Colonic mucosa (tissue), 4 donors: Measurements from ENCODE around the gene COL2A1. TPM values are rescaled to one million over a fixed set of nuclear protein-coding genes. Genes with fewer than 3 reads are reported as not detected.

Experiments
- DNase-seq: peaks from one replicate; pipeline ENCODE4 v3.0.0-alpha.2; 2020
- H3K27ac ChIP-seq: fragments of 200-600 bp; one replicate; pipeline ENCODE4 v1.8.0; 2021
- H3K27me3 ChIP-seq: fragments of 200-600 bp; one replicate; pipeline ENCODE4 v1.8.0; 2021
- H3K36me3 ChIP-seq: fragments of 200-600 bp; one replicate; pipeline ENCODE4 v1.8.0; 2021
- H3K4me1 ChIP-seq: fragments of 200-600 bp; one replicate; pipeline ENCODE4 v1.8.0; 2021; ENCODE audit warnings: mild to moderate bottlenecking
- H3K4me3 ChIP-seq: fragments of 200-600 bp; one replicate; pipeline ENCODE4 v1.8.0; 2021
- H3K9ac ChIP-seq, 2 donors: one replicate each; pipeline ENCODE4 v1.7.0; 2013; ENCODE audit warnings: control low read depth in 2 of 2, low read depth in 2 of 2, low read length in 2 of 2
- H3K9me3 ChIP-seq: fragments of 200-600 bp; one replicate; pipeline ENCODE4 v1.8.0; 2021
- intact Hi-C: fragments of 100-400 bp; cut with DNase I; formaldehyde crosslinking; loops from one replicate; pipeline ENCODE4 v1.14.1; 2022
- total RNA-seq, 2 donors: library from RNA; stranded (reverse); fragmentation: NEBNext Ultra II Directional in 1 of 2; extraction: Animal tissue kit (Norgen Biotek cat#: 25700) in 1 of 2; gene quantifications; one replicate each; pipeline ENCODE4 v1.2.1, GENCODE V29; 2021
- TF ChIP-seq, protein P1 (sequence below): fragments of 200-600 bp; IDR thresholded peaks from one replicate; pipeline ENCODE4 v1.8.0; 2022; ENCODE audit warnings: antibody characterized with exemption, mild to moderate bottlenecking
- donor health status: healthy.
- donor health status: DM: no; HTN: no; CAD: no.
- donor health status: DM: no; HTN: no; CAD: no.

COL2A1 gene
- total RNA-seq, 2 donors from 2014 or later, result 1.1 to 1.3 TPM

DNA sequence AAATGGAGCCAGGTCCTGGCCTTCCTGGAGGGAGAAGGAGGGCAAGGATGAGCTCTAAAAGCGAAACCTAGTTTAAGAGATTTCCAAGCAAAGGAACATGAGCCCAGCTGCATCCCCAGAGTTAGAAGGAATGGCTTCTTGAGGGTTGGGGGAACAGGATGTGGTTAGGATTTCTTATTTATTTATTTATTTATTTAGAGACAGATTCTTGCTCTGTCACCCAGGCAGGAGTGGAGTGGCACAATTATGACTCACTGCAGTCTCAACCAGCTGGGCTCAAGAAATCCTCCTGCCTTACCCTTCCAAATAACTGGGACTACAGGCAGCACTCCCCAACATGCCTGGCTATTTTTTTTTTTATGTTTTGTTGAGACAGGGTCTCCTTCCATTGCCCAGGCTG is 66.2 kb downstream of the COL2A1 start:
- intact Hi-C loops, result no loop called here
- Histone ChIP-seq H3K4me1 (peaks cover 3% of the 10 kb centered on the region), H3K36me3 (no peaks in the 10 kb centered on the region), H3K27me3 (no peaks in the 10 kb centered on the region), H3K27ac (no peak overlapping the region), H3K9ac (no peak overlapping the region), H3K4me3 (no peak overlapping the region), H3K9me3 (no peaks in the 10 kb centered on the region)
- DNase-seq, result no peak
- TF ChIP-seq, protein P1, sequence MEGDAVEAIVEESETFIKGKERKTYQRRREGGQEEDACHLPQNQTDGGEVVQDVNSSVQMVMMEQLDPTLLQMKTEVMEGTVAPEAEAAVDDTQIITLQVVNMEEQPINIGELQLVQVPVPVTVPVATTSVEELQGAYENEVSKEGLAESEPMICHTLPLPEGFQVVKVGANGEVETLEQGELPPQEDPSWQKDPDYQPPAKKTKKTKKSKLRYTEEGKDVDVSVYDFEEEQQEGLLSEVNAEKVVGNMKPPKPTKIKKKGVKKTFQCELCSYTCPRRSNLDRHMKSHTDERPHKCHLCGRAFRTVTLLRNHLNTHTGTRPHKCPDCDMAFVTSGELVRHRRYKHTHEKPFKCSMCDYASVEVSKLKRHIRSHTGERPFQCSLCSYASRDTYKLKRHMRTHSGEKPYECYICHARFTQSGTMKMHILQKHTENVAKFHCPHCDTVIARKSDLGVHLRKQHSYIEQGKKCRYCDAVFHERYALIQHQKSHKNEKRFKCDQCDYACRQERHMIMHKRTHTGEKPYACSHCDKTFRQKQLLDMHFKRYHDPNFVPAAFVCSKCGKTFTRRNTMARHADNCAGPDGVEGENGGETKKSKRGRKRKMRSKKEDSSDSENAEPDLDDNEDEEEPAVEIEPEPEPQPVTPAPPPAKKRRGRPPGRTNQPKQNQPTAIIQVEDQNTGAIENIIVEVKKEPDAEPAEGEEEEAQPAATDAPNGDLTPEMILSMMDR, result no peak

GRCh38 chr12:47935184-47935583 is 69.1 kb downstream of the COL2A1 start:
- TF ChIP-seq, protein P1, result no peak
- intact Hi-C loops, result no loop called here
- Histone ChIP-seq H3K4me1 (no peaks in the 10 kb centered on the region), H3K27ac (no peak overlapping the region), H3K27me3 (no peaks in the 10 kb centered on the region), H3K9ac (no peak overlapping the region), H3K9me3 (no peaks in the 10 kb centered on the region), H3K36me3 (no peaks in the 10 kb centered on the region), H3K4me3 (no peak overlapping the region)
- no peak for DNase-seq

DNA sequence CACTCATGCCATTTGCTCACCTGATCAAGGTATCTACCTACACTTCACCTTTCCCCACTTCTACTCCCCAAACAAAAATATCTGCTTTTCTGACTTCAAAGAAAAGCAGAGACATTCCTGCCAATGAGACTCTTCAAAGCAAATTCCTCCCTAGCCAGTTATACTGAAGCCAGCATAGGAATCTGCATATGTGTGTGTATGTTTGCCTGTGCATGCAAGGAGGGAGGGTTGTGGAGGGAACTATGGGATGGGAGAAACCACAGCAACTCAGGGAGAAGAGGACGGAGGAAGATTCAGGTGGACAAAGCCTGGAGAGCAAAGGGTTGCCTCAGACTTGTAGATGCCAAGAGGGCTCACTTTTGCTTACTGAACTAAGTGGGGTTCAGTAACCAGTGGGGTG is 73.1 kb downstream of the COL2A1 start:
- no peak for DNase-seq
- Histone ChIP-seq H3K4me3 (no peak overlapping the region), H3K36me3 (no peaks in the 10 kb centered on the region), H3K9ac (no peak overlapping the region), H3K4me1 (no peaks in the 10 kb centered on the region), H3K9me3 (no peaks in the 10 kb centered on the region), H3K27ac (no peak overlapping the region), H3K27me3 (no peaks in the 10 kb centered on the region)
- TF ChIP-seq, protein P1, result no peak
- intact Hi-C loops, result no loop called here

GRCh38 chr12:47930634-47931033 is 73.6 kb downstream of the COL2A1 start:
- intact Hi-C loops, result no loop called here
- Histone ChIP-seq H3K9me3 (no peaks in the 10 kb centered on the region), H3K9ac (no peak overlapping the region), H3K4me3 (no peak overlapping the region), H3K27me3 (no peaks in the 10 kb centered on the region), H3K36me3 (no peaks in the 10 kb centered on the region), H3K4me1 (no peaks in the 10 kb centered on the region), H3K27ac (no peak overlapping the region)
- DNase-seq, result no peak
- TF ChIP-seq, protein P1, result no peak

DNA sequence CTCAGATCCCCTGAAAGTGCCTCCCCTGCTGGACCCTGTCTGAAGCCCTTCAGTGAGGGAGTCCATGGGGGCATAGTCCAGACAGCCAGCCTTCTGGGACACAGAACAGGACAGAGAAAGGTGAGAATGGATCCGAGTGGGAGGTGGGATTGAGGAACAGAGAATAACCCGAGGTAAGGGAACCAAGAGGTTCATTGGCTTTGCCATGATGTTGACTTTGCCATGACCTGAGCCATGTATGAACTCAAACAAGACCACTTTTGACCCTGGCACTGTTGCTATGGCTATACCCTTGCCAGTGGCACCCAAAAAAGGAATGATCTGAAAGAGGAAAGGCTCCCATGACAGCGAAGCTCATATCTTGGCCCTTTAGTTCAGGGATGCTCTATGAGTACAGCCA is 76.9 kb downstream of the COL2A1 start:
- Histone ChIP-seq H3K9me3 (no peaks in the 10 kb centered on the region), H3K36me3 (no peaks in the 10 kb centered on the region), H3K27ac (no peak overlapping the region), H3K27me3 (no peaks in the 10 kb centered on the region), H3K9ac (no peak overlapping the region), H3K4me3 (no peak overlapping the region), H3K4me1 (no peaks in the 10 kb centered on the region)
- TF ChIP-seq, protein P1, result no peak
- intact Hi-C loops, result no loop called here
- DNase-seq, result no peak

Other genes with a start within 250 kb of the COL2A1 start
- 10 to 100 TPM; 10.1 TPM for gene RAPGEF3, start 245.6 kb downstream of the COL2A1 start, total RNA-seq
- 10 to 100 TPM; 12.2 to 17.9 TPM for gene SLC48A1, start 231.2 kb downstream of the COL2A1 start, total RNA-seq
- gene HDAC7, start 184.6 kb downstream of the COL2A1 start, total RNA-seq, result 10 to 100 TPM; 27.3 to 29.7 TPM
- 100 to 1,000 TPM; 124 to 140 TPM for gene VDR, start 99.5 kb downstream of the COL2A1 start, total RNA-seq
- 100 to 1,000 TPM; 187 to 258 TPM for gene TMEM106C, start 40.9 kb downstream of the COL2A1 start, total RNA-seq
- gene SENP1, start 101.6 kb upstream of the COL2A1 start, total RNA-seq, result 10 to 100 TPM; 14.9 to 16.8 TPM
- gene PFKM, start 114.9 kb upstream of the COL2A1 start, total RNA-seq, result 10 to 100 TPM; 39.2 to 64.6 TPM
- 10 to 100 TPM; 37.0 to 39.5 TPM for gene ASB8, start 153.0 kb upstream of the COL2A1 start, total RNA-seq
- under 1 TPM; 0.35 to 0.53 TPM for gene CCDC184, start 179.2 kb upstream of the COL2A1 start, total RNA-seq
- gene OR10AD1, start 198.8 kb upstream of the COL2A1 start, total RNA-seq, result not detected